Mesenchymal stem cell (in vitro differentiated cells and primary cell): ENCODE data around the gene IGFBP4.
"Not testable (repeated sequence)": the region's sequence is repeated elsewhere in the genome, so short reads cannot be mapped to it uniquely, and the experiment has no call there.

Experiments
- DNase-seq: peaks from one replicate; pipeline ENCODE4 v3.0.0-alpha.2; 2013
- H2AFZ ChIP-seq: one replicate; pipeline ENCODE4 v1.6.1; 2013; ENCODE audit warnings: low read depth, mild to moderate bottlenecking, control low read depth, inconsistent platforms, low read length, moderate library complexity
- H2AK5ac ChIP-seq: 2 replicates; pipeline ENCODE4 v1.6.1; 2013; ENCODE audit warnings: low read length, moderate library complexity, mild to moderate bottlenecking, inconsistent platforms; ENCODE audit not compliant: severe bottlenecking
- H2BK120ac ChIP-seq: one replicate; pipeline ENCODE4 v1.6.1; 2013; ENCODE audit warnings: low read depth, mild to moderate bottlenecking, inconsistent platforms, low read length, moderate library complexity
- H2BK12ac ChIP-seq, 2 experiments: one replicate each; pipeline ENCODE4 v1.6.1; 2013; ENCODE audit warnings: inconsistent platforms in 2 of 2, low read length in 2 of 2, mild to moderate bottlenecking in 2 of 2, moderate library complexity in 2 of 2, control low read depth in 1 of 2
- H2BK15ac ChIP-seq: one replicate; pipeline ENCODE4 v1.6.1; 2013; ENCODE audit warnings: mild to moderate bottlenecking, low read depth, inconsistent platforms; ENCODE audit not compliant: poor library complexity, severe bottlenecking
- H2BK5ac ChIP-seq: 2 replicates; pipeline ENCODE4 v1.6.1; 2013; ENCODE audit warnings: low read depth, mild to moderate bottlenecking, low read length, control low read depth, inconsistent platforms; ENCODE audit not compliant: poor library complexity, severe bottlenecking
- H3K14ac ChIP-seq, 2 experiments: one replicate each; pipeline ENCODE4 v1.6.1; 2013; ENCODE audit warnings: inconsistent platforms in 2 of 2, low read length in 2 of 2, control low read depth in 1 of 2, mild to moderate bottlenecking in 1 of 2, moderate library complexity in 1 of 2
- H3K18ac ChIP-seq, 2 experiments: one replicate each; pipeline ENCODE4 v1.6.1; 2013; ENCODE audit warnings: inconsistent platforms in 2 of 2, low read length in 2 of 2, control low read depth in 1 of 2, low read depth in 1 of 2, mild to moderate bottlenecking in 1 of 2
- H3K23ac ChIP-seq, 2 experiments: one replicate each; pipeline ENCODE4 v1.6.1; 2013; ENCODE audit warnings: inconsistent platforms in 2 of 2, low read length in 2 of 2, mild to moderate bottlenecking in 2 of 2, moderate library complexity in 2 of 2, control low read depth in 1 of 2
- H3K27ac ChIP-seq: 2 replicates; pipeline ENCODE4 v1.5.1; 2013; ENCODE audit warnings: mild to moderate bottlenecking, moderate library complexity, low read length, control low read depth, inconsistent platforms; ENCODE audit not compliant: poor library complexity, severe bottlenecking
- H3K27me3 ChIP-seq, 2 experiments: 2 replicates each; pipeline versions ENCODE4 v1.6.1 to v1.7.0; 2013; ENCODE audit warnings: low read length in 2 of 2, mild to moderate bottlenecking in 2 of 2, moderate library complexity in 2 of 2, control low read depth in 1 of 2, inconsistent platforms in 1 of 2; ENCODE audit not compliant: control insufficient read depth in 1 of 2, insufficient read depth in 1 of 2
- H3K36me3 ChIP-seq, 2 experiments: 2 replicates each; pipeline versions ENCODE4 v1.6.1 to v1.7.0; 2013; ENCODE audit warnings: low read length in 2 of 2, control low read depth in 1 of 2, inconsistent platforms in 1 of 2, low read depth in 1 of 2, mild to moderate bottlenecking in 1 of 2; ENCODE audit not compliant: insufficient read depth in 2 of 2, control insufficient read depth in 1 of 2
- H3K4ac ChIP-seq, 2 experiments: one replicate each; pipeline ENCODE4 v1.6.1; 2013; ENCODE audit warnings: inconsistent platforms in 2 of 2, low read length in 2 of 2, mild to moderate bottlenecking in 2 of 2, moderate library complexity in 2 of 2, control low read depth in 1 of 2, low read depth in 1 of 2
- H3K4me1 ChIP-seq: 2 replicates; pipeline ENCODE4 v1.6.1; 2013; ENCODE audit warnings: low read depth, low read length, control low read depth; ENCODE audit not compliant: control insufficient read depth, insufficient read depth
- H3K4me2 ChIP-seq: 2 replicates; pipeline ENCODE4 v1.6.1; 2013; ENCODE audit warnings: low read length, mild to moderate bottlenecking, inconsistent platforms; ENCODE audit not compliant: poor library complexity, severe bottlenecking
- H3K4me3 ChIP-seq, 2 experiments: 2 replicates each; pipeline versions ENCODE4 v1.5.1 to v1.7.0; 2013; ENCODE audit warnings: low read length in 2 of 2, mild to moderate bottlenecking in 2 of 2, control low read depth in 1 of 2, low read depth in 1 of 2; ENCODE audit not compliant: insufficient read depth in 1 of 2
- H3K79me1 ChIP-seq: replicated peaks from 2 replicates; pipeline ENCODE4 v1.6.1; 2013; ENCODE audit warnings: mild to moderate bottlenecking, control low read depth, low read length, inconsistent platforms; ENCODE audit not compliant: poor library complexity, severe bottlenecking
- H3K9ac ChIP-seq: 2 replicates; pipeline ENCODE4 v1.7.0; 2013; ENCODE audit warnings: mild to moderate bottlenecking, low read length, moderate library complexity
- H3K9me3 ChIP-seq: 2 replicates; pipeline ENCODE4 v1.7.0; 2013; ENCODE audit warnings: mild to moderate bottlenecking, low read length; ENCODE audit not compliant: control insufficient read depth
- H4K8ac ChIP-seq: one replicate; pipeline ENCODE4 v1.6.1; 2013; ENCODE audit warnings: inconsistent platforms, mild to moderate bottlenecking, low read length, moderate library complexity
- H4K91ac ChIP-seq: one replicate; pipeline ENCODE4 v1.6.1; 2013; ENCODE audit warnings: mild to moderate bottlenecking, low read length, inconsistent platforms
- WGBS: methylation state at CpG from one replicate; pipeline ENCODE4 v1.1.7; 2013; ENCODE audit warnings: mixed read lengths; 5-methylcytosine and 5-hydroxymethylcytosine counted together

The IGFBP4 gene

DNA sequence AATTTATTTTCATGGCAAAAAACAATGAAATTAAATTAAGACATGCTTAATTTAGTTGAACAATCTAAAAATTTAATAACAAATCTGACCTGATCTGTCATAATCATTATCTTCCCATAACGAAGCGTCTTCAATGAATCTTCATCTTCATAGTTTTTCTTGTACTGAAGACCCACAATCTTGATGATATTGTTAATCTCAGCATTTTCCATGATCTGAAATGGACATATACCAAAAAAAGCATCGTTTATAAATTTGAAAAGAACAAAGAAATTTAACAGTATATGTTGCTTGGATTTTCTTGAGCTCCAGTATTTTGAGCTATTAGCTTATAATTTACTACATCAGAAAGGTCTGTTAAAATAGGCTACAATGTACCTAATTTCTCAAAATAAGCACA is 35.8 kb upstream of the IGFBP4 start:
- Histone ChIP-seq H2BK120ac (no peak overlapping the region), H3K4me3 (no peak overlapping the region), H4K8ac (no peak overlapping the region), H3K9me3 (no peaks in the 10 kb centered on the region), H3K27ac (no peak overlapping the region), H2BK5ac (no peak overlapping the region), H3K79me1 (peaks cover 7% of the 10 kb centered on the region), H2AK5ac (no peak overlapping the region), H2BK12ac (no peak overlapping the region), H3K23ac (no peak overlapping the region), H4K91ac (no peak overlapping the region), H2BK15ac (no peak overlapping the region), H3K4ac (no peak overlapping the region), H3K14ac (no peak overlapping the region), H3K4me2 (no peak overlapping the region), H2AFZ (no peak overlapping the region), H3K9ac (no peak overlapping the region), H3K27me3 (no peaks in the 10 kb centered on the region), H3K4me1 (no peaks in the 10 kb centered on the region), H3K18ac (no peak overlapping the region), H3K36me3 (peaks cover 0 to 14% of the 10 kb centered on the region in 2 experiments)
- DNase-seq = no peak
- 100% methylated on average over 2 of the region's 3 CpGs for WGBS

- H2AFZ ChIP-seq = not testable (repeated sequence)
- 99% methylated on average over 3 of the region's 4 CpGs for WGBS
These were observed 33.7 kb upstream of the IGFBP4 start for GRCh38 chr17:40409540-40409939.

DNA sequence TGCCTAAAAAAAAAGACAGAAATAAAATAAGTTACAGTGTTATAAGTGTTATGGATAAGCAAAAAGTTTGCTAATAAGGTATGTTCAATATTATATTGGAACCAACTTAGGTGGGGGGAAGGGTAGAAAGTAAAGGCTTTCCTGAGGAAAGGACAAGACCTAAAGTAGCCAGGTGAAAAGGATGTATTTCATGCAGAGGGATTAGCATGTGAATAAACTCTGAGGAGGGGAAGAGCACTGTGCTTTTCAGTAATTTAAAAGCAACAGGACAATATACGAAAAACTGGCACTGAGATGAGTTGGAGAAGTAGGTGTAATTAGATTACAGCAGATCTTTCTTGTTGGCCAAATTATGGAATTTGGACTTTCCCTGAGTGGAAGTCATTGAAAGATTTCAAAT is 33.2 kb upstream of the IGFBP4 start:
- H2AFZ ChIP-seq = no peak overlapping the region
- no peak overlapping the region for H3K27ac ChIP-seq
- no peak overlapping the region for H3K4me3 ChIP-seq
- peaks cover 0 to 14% of the 10 kb centered on the region in 2 experiments for H3K36me3 ChIP-seq
- no peak overlapping the region for H2BK120ac ChIP-seq
- no peak overlapping the region for H2BK12ac ChIP-seq
- no peaks in the 10 kb centered on the region for H3K4me1 ChIP-seq
- H3K9ac ChIP-seq = no peak overlapping the region
- H3K4me2 ChIP-seq = no peak overlapping the region
- no peak overlapping the region for H4K91ac ChIP-seq
- no peaks in the 10 kb centered on the region for H3K27me3 ChIP-seq
- no peak overlapping the region for H2BK15ac ChIP-seq
- H3K18ac ChIP-seq = no peak overlapping the region
- H4K8ac ChIP-seq = no peak overlapping the region
- no peak for DNase-seq
- peaks cover 7% of the 10 kb centered on the region for H3K79me1 ChIP-seq
- no peak overlapping the region for H2BK5ac ChIP-seq
- H2AK5ac ChIP-seq = no peak overlapping the region
- no peak overlapping the region for H3K23ac ChIP-seq
- 91% methylated on average over 1 of the region's 1 CpG for WGBS
- H3K9me3 ChIP-seq = no peaks in the 10 kb centered on the region
- H3K4ac ChIP-seq = no peak overlapping the region
- no peak overlapping the region for H3K14ac ChIP-seq

More at GRCh38 chr17:40409540-40409939, 33.7 kb upstream of the IGFBP4 start:
- not testable (repeated sequence) for H2BK5ac ChIP-seq, H3K23ac ChIP-seq, H4K91ac ChIP-seq, H4K8ac ChIP-seq, H2BK120ac ChIP-seq, H3K18ac ChIP-seq, H3K4me3 ChIP-seq, H3K9me3 ChIP-seq, H3K79me1 ChIP-seq, H3K4me2 ChIP-seq, H3K27ac ChIP-seq, H3K14ac ChIP-seq, H3K27me3 ChIP-seq, DNase-seq, H3K4me1 ChIP-seq, H2BK12ac ChIP-seq, H3K9ac ChIP-seq, H2AK5ac ChIP-seq, H2BK15ac ChIP-seq, H3K4ac ChIP-seq
- peaks cover 0 to 14% of the 10 kb centered on the region in 2 experiments for H3K36me3 ChIP-seq

GRCh38 chr17:40411821-40412220 is 31.4 kb upstream of the IGFBP4 start:
- DNase-seq = no peak
- Histone ChIP-seq H3K79me1 (peaks cover 7% of the 10 kb centered on the region), H3K27me3 (no peaks in the 10 kb centered on the region), H2BK15ac (no peak overlapping the region), H2AK5ac (no peak overlapping the region), H3K23ac (no peak overlapping the region), H4K91ac (no peak overlapping the region), H2AFZ (no peak overlapping the region), H3K27ac (no peak overlapping the region), H2BK5ac (no peak overlapping the region), H3K4ac (no peak overlapping the region), H3K4me2 (no peak overlapping the region), H3K9ac (no peak overlapping the region), H4K8ac (no peak overlapping the region), H3K4me1 (no peaks in the 10 kb centered on the region), H2BK12ac (no peak overlapping the region), H3K18ac (no peak overlapping the region), H3K4me3 (no peak overlapping the region), H2BK120ac (no peak overlapping the region), H3K9me3 (no peaks in the 10 kb centered on the region), H3K36me3 (peaks cover 0 to 6% of the 10 kb centered on the region in 2 experiments), H3K14ac (no peak overlapping the region)
- 94% methylated on average over 4 of the region's 4 CpGs for WGBS
